Measurements from ENCODE around the gene FAM161A. TPM values are rescaled to one million over a fixed set of nuclear protein-coding genes. Genes with fewer than 3 reads are reported as not detected.

FAM161A gene
- polyA plus RNA-seq, 1 donor from 2014 or later: 17.5 TPM

GRCh38 chr2:61834893-61835292 is 19.0 kb downstream of the FAM161A start:
- TF ChIP-seq RAD21 (conservative IDR thresholded peaks at IDR 0.05) (no peak), SMC3 (conservative IDR thresholded peaks at IDR 0.05; ENCODE audit: poor library complexity) (no peak), CTCF (IDR thresholded peaks at IDR 0.05; ENCODE audit: poor library complexity, severe bottlenecking) (no peak), POLR2AphosphoS5 (IDR thresholded peaks at IDR 0.05) (no peak), EZH2 (IDR thresholded peaks at IDR 0.05; ENCODE audit: borderline replicate concordance, insufficient read depth, low read length, poor library complexity, severe bottlenecking) (no peak), EP300 (conservative IDR thresholded peaks at IDR 0.05; ENCODE audit: poor library complexity, severe bottlenecking) (no peak), MXI1 (conservative IDR thresholded peaks at IDR 0.05; ENCODE audit: poor library complexity, severe bottlenecking) (no peak), REST (IDR thresholded peaks at IDR 0.05; ENCODE audit: borderline replicate concordance) (no peak), TAF1 (IDR thresholded peaks at IDR 0.05; ENCODE audit: low read depth) (no peak)
- H4K20me1 ChIP-seq (ENCODE audit: insufficient read depth): no peaks in the 10 kb centered on the region
- H3F3A ChIP-seq (ENCODE audit: insufficient read depth, low read length, poor library complexity, severe bottlenecking): no peaks in the 10 kb centered on the region
- H3K36me3 ChIP-seq (ENCODE audit: insufficient read depth, low read length): no peaks in the 10 kb centered on the region
- no peaks in the 10 kb centered on the region for H3K27me3 ChIP-seq (ENCODE audit: insufficient read depth, low read depth, low read length)
- no peaks in the 10 kb centered on the region for H3K79me2 ChIP-seq (replicated peaks; ENCODE audit: insufficient read depth, low read length)
- H3K9me3 ChIP-seq (ENCODE audit: low read length): no peaks in the 10 kb centered on the region
- H2AFZ ChIP-seq (ENCODE audit: low read depth, low read length): no peak overlapping the region
- H3K4me3 ChIP-seq (ENCODE audit: low read length): no peak overlapping the region
- no peak overlapping the region for H3K9ac ChIP-seq (ENCODE audit: low read length)
- no peaks in the 10 kb centered on the region for H3K9me2 ChIP-seq (ENCODE audit: insufficient read depth, low read length)
- no peak overlapping the region for H3K4me2 ChIP-seq (ENCODE audit: low read length)
- H3K27ac ChIP-seq (ENCODE audit: low read length): no peak overlapping the region

- no peaks in the 10 kb centered on the region for H3K27me3 ChIP-seq (ENCODE audit: insufficient read depth, low read depth, low read length)
- H3K9ac ChIP-seq (ENCODE audit: low read length): no peak overlapping the region
- H3K79me2 ChIP-seq (replicated peaks; ENCODE audit: insufficient read depth, low read length): no peaks in the 10 kb centered on the region
- H2AFZ ChIP-seq (ENCODE audit: low read depth, low read length): no peak overlapping the region
- no peak for TF ChIP-seq POLR2AphosphoS5 (IDR thresholded peaks at IDR 0.05)
- no peak for TF ChIP-seq MXI1 (conservative IDR thresholded peaks at IDR 0.05; ENCODE audit: poor library complexity, severe bottlenecking)
- no peak for TF ChIP-seq EP300 (conservative IDR thresholded peaks at IDR 0.05; ENCODE audit: poor library complexity, severe bottlenecking)
- TF ChIP-seq SMC3 (conservative IDR thresholded peaks at IDR 0.05; ENCODE audit: poor library complexity): no peak
- no peak for TF ChIP-seq EZH2 (IDR thresholded peaks at IDR 0.05; ENCODE audit: borderline replicate concordance, insufficient read depth, low read length, poor library complexity, severe bottlenecking)
- no peak for TF ChIP-seq REST (IDR thresholded peaks at IDR 0.05; ENCODE audit: borderline replicate concordance)
- no peak for TF ChIP-seq CTCF (IDR thresholded peaks at IDR 0.05; ENCODE audit: poor library complexity, severe bottlenecking)
- TF ChIP-seq TAF1 (IDR thresholded peaks at IDR 0.05; ENCODE audit: low read depth): no peak
- no peak for TF ChIP-seq RAD21 (conservative IDR thresholded peaks at IDR 0.05)
- H3K36me3 ChIP-seq (ENCODE audit: insufficient read depth, low read length): no peaks in the 10 kb centered on the region
- H3K9me3 ChIP-seq (ENCODE audit: low read length): no peaks in the 10 kb centered on the region
- H4K20me1 ChIP-seq (ENCODE audit: insufficient read depth): no peaks in the 10 kb centered on the region
- H3K27ac ChIP-seq (ENCODE audit: low read length): no peak overlapping the region
- no peaks in the 10 kb centered on the region for H3F3A ChIP-seq (ENCODE audit: insufficient read depth, low read length, poor library complexity, severe bottlenecking)
- H3K4me3 ChIP-seq (ENCODE audit: low read length): no peak overlapping the region
- H3K4me2 ChIP-seq (ENCODE audit: low read length): no peak overlapping the region
- H3K9me2 ChIP-seq (ENCODE audit: insufficient read depth, low read length): no peaks in the 10 kb centered on the region
Observed at GRCh38 chr2:61833971-61834370, 19.9 kb downstream of the FAM161A start.

Data from neural cell (in vitro differentiated cells).